GM19238 (cell line): ENCODE data around the gene DPP6.

ENCODE experiments used
- DNase-seq: peaks from one replicate; pipeline ENCODE4 v3.0.0; 2011; ENCODE audit warnings: low spot score; ENCODE audit not compliant: insufficient read length

The DPP6 gene

GRCh38 chr7:154530136-154530535 is 477.9 kb downstream of the DPP6 start:
- DNase-seq = no peak

DNA sequence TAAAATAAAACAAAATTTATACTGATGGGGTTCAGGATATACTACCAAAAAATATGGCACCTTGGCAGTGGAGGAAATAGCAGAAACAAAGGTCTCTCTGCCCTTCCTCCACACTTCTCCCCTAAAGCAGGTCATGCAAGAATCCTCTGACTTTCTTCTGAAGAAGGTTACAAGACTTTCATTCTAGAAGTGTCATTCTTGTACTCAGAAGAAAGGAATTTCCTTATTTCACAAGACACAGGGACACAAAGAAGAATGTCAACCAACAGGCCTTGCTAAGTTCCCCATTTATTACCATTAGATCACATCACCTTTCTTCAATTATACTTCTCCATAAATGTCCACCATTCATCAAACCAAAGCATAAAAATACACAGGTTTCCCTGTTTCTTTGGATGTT is 480.6 kb downstream of the DPP6 start:
- no peak for DNase-seq

DNA sequence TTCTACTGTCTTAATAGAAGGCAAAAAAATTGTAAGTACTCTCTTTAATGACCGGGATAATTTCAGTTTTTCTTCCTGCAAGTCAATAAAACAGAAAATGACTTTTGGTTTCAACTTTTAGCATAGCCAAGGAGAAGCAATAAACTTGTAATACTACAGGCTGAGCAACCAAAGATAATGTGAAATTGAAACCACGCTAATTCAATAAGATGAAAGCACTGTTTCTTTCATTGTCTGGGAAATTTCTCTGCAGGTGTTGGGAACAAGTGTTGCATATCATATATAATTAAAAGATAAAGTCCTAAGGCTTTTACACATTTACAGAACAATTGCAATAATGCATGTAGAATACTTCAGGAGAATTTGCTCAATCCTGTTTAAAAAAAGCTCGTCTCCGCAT is 488.4 kb downstream of the DPP6 start:
- no peak for DNase-seq

GRCh38 chr7:154541606-154542005 is 489.4 kb downstream of the DPP6 start:
- no peak for DNase-seq

- DNase-seq = no peak
Observed at GRCh38 chr7:154546946-154547587, 494.9 kb downstream of the DPP6 start.

- no peak for DNase-seq
Observed at GRCh38 chr7:154553711-154554265, 501.6 kb downstream of the DPP6 start.

- DNase-seq = no peak
Observed at GRCh38 chr7:154559454-154559853, 507.3 kb downstream of the DPP6 start.

DNA sequence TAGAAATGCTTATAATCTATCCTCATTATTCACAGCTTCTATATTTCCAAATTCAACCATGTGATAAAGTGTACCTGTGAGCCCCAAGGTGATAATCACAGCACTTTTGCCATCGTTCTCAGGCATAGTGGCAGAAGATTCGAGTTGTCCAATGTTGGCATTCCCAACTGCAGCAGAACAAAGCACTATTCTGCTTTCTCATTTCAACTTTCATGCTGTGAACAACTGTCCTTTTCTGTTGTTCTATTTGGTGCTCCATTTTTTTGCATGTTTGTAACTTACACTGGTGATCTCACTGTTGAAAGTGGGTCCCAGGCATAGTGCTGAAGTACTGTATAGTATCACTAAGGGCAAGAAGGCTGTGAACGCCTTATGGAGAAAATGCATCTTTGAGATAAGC is 512.5 kb downstream of the DPP6 start:
- DNase-seq = no peak

GRCh38 chr7:154566877-154567276 is 514.7 kb downstream of the DPP6 start:
- no peak for DNase-seq

DNA sequence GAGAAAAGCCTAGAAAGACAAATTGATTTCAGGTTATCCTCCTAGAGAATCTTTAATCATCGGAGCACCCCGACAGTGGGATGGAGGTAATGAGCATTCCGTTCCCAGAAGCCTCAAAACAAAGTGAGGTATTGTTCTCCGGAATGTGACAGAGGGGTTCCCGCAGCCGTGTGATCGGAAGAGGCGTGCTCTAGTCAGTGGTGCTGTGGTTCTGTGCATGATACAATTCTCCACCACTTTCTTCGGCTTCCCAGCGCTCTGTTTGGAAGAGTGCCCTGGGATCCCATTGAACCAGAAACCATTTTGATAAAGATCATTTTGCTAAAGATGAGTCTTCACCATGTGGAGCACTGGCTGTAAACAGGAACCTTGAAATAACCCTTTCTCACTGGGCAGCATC is 516.1 kb downstream of the DPP6 start:
- no peak for DNase-seq

DNA sequence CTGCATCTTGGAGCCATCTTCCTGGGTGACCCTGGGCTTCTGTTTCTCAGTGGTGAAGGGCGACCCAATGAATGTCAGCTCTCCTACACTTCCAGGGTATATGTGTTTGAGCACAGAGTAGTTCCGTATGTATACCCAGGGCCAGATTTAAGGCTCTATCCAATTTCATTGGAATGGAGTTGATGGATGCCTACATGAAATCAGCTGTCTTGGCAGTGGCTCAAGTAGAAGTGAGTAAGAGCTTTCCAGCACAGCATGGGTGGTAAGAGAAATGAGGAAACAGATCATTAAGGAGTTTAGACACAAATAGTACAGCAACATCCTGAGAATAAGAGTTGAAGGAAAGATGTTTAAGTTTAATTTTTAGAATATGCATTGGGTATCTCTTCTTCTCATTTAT is 517.7 kb downstream of the DPP6 start:
- no peak for DNase-seq

DNA sequence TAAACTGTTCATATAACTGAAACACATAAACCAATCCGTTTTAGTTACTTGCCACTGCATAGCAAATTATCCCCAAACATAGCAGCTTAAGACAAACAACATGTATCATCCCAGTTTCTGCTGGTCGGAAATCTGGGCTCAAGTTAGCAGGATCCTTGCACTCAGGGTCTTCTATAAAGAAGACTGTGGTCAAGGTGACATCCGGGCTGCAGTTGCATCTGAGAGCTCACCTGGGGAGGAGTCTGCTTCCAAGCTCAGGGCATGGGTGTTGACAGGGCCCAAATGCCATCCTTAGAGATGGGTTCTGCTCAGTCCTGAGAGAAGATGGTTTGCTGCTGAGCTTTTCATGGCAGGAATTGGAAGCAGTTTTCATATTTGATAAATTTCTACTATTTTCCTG is 519.6 kb downstream of the DPP6 start:
- DNase-seq = no peak

DNA sequence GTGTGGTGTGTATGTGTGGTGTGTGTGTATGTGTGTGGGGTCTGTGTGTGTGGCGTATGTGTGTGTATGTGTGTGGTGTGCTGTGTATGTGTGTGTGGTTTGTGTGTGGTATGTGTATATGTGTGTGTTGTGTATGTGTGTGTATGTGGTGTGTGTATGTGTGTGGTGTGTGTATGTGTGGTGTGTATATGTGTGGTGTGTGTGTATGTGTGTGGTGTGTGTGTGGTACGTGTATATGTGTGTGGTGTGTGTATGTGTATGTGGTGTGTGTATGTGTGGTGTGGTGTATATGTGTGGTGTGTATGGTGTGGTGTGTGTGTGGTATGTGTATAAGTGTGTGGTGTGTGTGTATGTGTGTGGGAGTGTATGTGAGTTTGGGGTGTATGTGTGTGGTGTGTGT is 522.0 kb downstream of the DPP6 start:
- DNase-seq = no peak

GRCh38 chr7:154575497-154575896 is 523.3 kb downstream of the DPP6 start:
- DNase-seq = no peak

DNA sequence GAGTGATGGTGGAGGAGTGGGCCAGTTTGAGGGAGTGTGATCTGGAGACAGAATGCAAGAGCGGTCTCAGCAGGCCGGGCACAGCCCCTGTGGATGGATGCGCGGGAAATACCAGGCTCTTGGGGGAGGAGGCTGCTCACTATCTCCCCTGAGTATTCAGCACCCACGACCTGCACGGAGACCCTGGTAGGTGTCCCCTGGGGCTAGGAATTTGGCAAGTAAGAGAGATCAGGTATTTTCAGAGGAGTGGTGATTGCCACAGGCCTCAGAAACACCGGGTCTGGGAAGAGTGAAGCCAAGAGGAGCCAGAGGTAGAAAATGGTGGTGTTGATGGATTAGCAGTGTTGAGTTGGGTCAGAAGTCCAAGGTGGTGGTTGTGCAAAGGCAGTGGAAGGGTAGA is 524.4 kb downstream of the DPP6 start:
- DNase-seq = no peak

DNA sequence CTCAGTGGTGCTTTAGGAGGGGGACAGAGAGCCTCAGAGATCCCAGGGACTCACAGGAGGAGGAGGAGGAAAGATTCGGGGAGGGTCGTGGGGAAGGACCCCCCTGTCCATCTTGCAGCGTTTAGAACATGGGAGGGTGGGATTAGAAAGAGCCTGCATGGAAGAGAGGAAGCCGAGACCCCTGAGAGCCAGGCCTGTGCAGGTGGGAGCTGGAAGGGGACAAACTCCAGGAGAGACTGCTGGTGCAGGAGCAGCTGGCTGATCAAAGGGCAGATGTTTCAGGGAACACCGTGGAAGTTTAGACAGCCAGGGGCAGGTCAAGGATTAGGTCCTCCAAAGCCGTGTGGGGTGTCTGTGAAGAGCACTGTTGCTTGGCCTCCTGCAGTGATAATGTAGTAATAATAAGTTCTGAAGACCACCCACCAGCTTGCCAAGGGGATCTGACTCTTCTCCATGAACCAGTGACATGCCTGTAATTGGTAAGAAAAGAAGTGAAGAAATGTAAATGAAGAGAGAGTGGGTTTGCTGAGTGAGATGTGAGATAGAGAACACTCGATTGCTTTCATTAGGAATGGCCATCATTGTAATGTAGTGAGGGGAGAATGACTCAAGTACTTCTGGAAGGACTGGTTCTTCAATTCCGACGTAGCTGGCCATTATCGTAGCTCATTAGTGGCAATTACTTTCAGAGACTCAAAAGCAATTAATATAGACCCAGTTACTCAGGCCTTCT is 525.1 kb downstream of the DPP6 start:
- DNase-seq = no peak

DNA sequence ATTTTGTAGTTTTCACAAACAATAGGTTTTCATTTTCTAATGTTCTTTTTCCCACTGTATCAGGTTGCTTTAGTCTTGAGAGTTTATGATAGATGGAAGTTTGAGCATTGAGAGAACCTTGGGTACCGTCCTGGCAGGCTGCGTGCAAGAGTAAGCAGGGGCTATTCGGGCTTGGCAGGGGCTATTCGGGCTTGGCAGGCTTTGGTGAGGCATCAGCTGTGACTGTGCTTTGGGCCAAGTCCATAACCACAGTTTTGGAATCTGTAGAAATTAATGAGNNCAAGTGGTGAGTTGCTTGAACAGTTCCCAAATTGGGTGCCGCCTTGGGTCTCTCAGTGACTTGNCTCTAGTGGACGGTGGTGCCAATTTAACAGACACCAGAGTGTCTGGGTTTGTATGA is 526.1 kb downstream of the DPP6 start:
- DNase-seq = no peak

- no peak for DNase-seq
Observed at GRCh38 chr7:154579711-154580110, 527.5 kb downstream of the DPP6 start.

DNA sequence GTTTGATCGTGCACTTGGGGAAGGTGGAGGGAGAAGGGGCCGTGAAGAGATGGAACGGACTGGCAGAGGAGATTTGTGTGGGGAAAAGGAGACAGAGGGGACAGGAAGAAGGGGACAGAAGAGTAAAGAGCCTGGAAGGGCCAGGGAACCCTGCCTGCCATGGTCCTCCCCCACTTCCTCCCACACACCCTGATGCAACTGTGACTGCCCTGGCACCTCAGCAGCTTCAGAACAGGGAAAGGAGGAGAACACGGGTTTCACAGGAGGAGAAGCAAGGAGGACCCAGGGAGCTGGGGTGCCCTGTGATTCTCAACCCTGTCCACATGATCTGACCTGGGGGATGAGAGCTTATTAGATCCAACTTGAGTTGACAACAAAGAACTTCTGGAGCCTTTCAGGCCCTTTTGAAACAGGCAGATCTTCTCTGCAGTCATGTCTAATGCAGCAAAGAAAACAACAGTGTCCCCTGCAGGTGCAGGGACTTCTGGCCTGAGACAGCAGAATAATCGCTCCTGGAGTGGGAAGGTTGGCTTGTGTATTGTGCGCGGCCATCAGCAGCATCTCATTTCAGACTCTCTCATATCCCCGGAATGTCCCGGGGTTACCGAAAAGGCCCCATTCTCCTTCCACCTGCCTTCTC is 529.2 kb downstream of the DPP6 start:
- no peak for DNase-seq

DNA sequence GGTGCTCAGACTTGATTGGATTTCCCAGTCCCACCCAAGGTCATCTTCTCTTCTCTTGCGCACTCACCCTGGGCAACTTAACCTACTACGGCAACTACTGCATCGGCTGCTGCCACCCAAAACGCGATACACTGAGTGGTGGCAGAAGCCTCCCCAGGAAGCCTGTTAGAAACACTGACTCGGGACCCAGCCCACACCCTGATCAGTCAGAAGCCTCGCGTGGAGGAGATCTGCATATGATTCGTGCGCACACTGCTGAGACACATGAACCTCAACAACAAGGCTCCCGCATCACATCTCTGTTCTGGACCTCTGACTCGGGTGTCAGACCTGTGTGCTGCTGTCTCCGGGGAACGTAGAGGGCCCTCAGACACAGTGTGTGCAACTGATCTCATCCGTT is 531.3 kb downstream of the DPP6 start:
- no peak for DNase-seq

DNA sequence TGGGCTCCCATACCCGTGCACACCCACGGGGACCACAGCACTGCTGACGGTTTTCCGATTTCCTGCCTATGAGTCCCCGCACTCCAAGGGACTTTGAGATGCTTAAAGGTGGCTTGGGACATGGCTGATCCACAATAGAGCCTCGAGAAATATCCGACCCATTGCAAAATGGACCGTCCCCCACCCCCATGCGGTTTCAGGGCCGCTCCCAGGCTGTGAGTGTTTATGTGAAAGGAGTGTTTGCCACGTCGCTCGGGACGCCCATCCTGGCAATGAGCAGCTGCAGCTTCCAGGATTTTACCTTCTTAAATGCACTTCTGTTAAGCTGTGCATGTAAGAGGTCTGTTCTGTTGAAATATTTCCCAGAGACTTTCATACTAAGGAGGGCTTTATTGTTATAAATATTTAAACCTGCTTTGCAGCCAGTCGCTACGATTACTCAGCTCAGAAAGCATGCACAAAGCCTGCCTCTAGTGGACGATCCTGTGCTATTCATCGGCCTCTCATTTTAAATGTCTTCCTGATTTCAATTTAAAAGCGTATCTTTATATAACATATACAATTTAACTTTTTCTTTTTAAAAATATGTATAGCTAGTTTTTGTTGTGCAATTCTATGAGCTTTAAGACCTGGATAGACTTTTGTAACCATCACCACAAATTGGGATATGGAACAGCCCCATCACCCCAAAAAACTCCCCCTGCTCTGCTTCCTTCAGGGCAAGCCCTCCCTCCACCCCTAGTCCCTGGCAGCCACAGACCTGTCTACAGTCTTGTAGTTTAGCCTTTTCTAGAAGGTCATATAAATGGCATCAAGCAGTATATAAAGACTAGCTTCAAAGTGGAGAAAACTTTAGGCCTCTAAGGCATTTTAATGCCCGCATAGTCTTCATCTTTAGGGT is 532.4 kb downstream of the DPP6 start:
- DNase-seq = no peak

DNA sequence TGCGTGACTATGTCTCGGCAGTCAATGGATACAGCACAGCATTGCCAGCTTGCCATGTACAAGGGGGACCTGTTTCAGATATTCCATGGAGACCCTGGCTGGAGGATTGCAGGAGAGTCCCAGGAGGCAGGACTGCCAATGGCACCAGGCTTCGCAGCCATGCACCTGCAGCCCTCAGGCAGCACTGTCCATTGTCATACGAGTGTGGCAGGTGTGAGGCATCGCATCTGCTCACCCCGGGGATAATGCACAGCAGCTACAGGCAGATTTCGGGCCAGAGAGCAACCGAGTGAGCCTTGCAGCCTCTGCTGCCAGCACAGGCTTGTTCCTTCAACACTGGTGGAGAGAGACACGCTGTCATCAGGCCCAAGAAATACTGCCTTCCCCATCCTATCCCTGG is 535.6 kb downstream of the DPP6 start:
- DNase-seq = no peak
